ENCODE results near the gene RRP1. TPM values are rescaled to one million over a fixed set of nuclear protein-coding genes. Genes with fewer than 3 reads are reported as not detected.

The RRP1 gene
- total and polyA plus RNA-seq, 9 of the 15 experiments (the other 6 are each of a cell fraction or from before 2014, with no cell fraction given): 0.89 to 105 (median 51.6) TPM

DNA sequence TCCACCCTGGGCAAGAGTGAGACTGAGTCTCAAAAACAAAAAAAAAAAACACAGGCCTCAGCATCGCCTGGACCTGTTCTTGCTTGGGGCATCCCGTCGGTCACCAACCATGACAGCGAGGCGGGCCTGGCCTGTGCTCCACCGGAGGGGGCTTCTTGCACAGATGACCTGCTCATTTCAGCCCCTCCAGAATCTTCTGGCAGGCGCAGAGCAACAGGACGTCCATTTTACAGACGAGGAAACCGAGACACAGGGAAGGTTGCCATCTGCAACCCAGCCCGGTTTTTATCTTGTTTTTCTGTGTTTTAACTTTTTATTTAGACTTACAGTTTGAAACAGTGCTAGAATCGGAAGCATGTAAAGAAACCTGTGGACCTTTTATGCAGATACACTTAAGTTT lies 14.2 kb upstream of the RRP1 start:
- intact Hi-C loops (cut with micrococcal nuclease): no loop called here
- peaks cover 25% of the 10 kb centered on the region for H3K36me3 ChIP-seq (ENCODE audit: control insufficient read depth, insufficient read depth, low read length)
- ATAC-seq: no peak
- H3K9me3 ChIP-seq (replicated peaks; ENCODE audit: control insufficient read depth, insufficient read depth, low read depth, low read length): no peaks in the 10 kb centered on the region
- ChIA-PET CTCF (ENCODE audit: low intra/inter-chr PET ratio) (no interaction called here), POLR2A (no interaction called here)
- no peak overlapping the region for H3K27ac ChIP-seq (ENCODE audit: extremely low read depth, low read depth, low read length)
- in situ Hi-C loops (cut with MboI): loop anchor here (25.0 kb wide), 1 partner anchor 362 kb away; the partner anchor contains the start of gene GATD3
- H4K20me1 ChIP-seq (replicated peaks; ENCODE audit: control insufficient read depth, insufficient read depth, low read length): no peaks in the 10 kb centered on the region
- no peaks in the 10 kb centered on the region for H3K27me3 ChIP-seq (ENCODE audit: control insufficient read depth in 2 of 2, insufficient read depth in 2 of 2, low read length in 2 of 2)
- peak overlapping the region; percentile 87 for H3K4me2 ChIP-seq (ENCODE audit: insufficient read depth, low read length)
- H2AFZ ChIP-seq (ENCODE audit: low read depth, low read length): no peak overlapping the region
- BruUV-seq (replicated peaks): no TSS peak
- TF ChIP-seq, protein P1, sequence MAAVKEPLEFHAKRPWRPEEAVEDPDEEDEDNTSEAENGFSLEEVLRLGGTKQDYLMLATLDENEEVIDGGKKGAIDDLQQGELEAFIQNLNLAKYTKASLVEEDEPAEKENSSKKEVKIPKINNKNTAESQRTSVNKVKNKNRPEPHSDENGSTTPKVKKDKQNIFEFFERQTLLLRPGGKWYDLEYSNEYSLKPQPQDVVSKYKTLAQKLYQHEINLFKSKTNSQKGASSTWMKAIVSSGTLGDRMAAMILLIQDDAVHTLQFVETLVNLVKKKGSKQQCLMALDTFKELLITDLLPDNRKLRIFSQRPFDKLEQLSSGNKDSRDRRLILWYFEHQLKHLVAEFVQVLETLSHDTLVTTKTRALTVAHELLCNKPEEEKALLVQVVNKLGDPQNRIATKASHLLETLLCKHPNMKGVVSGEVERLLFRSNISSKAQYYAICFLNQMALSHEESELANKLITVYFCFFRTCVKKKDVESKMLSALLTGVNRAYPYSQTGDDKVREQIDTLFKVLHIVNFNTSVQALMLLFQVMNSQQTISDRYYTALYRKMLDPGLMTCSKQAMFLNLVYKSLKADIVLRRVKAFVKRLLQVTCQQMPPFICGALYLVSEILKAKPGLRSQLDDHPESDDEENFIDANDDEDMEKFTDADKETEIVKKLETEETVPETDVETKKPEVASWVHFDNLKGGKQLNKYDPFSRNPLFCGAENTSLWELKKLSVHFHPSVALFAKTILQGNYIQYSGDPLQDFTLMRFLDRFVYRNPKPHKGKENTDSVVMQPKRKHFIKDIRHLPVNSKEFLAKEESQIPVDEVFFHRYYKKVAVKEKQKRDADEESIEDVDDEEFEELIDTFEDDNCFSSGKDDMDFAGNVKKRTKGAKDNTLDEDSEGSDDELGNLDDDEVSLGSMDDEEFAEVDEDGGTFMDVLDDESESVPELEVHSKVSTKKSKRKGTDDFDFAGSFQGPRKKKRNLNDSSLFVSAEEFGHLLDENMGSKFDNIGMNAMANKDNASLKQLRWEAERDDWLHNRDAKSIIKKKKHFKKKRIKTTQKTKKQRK (IDR thresholded peaks at IDR 0.05; ENCODE audit: borderline replicate concordance, low read depth, low read length): no peak
- TF ChIP-seq, protein P2, sequence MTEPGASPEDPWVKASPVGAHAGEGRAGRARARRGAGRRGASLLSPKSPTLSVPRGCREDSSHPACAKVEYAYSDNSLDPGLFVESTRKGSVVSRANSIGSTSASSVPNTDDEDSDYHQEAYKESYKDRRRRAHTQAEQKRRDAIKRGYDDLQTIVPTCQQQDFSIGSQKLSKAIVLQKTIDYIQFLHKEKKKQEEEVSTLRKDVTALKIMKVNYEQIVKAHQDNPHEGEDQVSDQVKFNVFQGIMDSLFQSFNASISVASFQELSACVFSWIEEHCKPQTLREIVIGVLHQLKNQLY (CRISPR knock-in tag; conservative IDR thresholded peaks at IDR 0.05): 0 out of 4 replicates have a peak, but pooled peaks of 1 of the 2 experiments have one; percentile 55
- DNase-seq (ENCODE audit: extremely low read depth in 1 of 4, low spot score in 3 of 4): no peak
- peaks cover 23 to 69% of the 10 kb centered on the region in 2 experiments for H3K4me1 ChIP-seq (replicated peaks in 1 of 2; ENCODE audit: control insufficient read depth in 2 of 2, insufficient read depth in 2 of 2, low read length in 2 of 2)
- H3K9ac ChIP-seq (ENCODE audit: insufficient read depth in 1 of 2, low read depth in 2 of 2, low read length in 2 of 2): peak overlapping the region; percentile 75 to 91
- peaks cover 18% of the 10 kb centered on the region for H3K79me2 ChIP-seq (ENCODE audit: control insufficient read depth, insufficient read depth, low read length)
- 75% methylated on average over 12 of the region's 12 CpGs for WGBS (ENCODE audit: insufficient coverage, low coverage, missing lambda C conversion rate)
- peak overlapping the region; percentile 88 for H3K4me3 ChIP-seq
- peaks cover 2% of the 10 kb centered on the region for H3K9me1 ChIP-seq (ENCODE audit: control insufficient read depth, insufficient read depth, low read length)
- FAIRE-seq: no peak

Measured in K562 (cell line).